ENCODE results near the gene TXNL1. TPM values are rescaled to one million over a fixed set of nuclear protein-coding genes. Genes with fewer than 3 reads are reported as not detected.
"Not testable (repeated sequence)": the region's sequence is repeated elsewhere in the genome, so short reads cannot be mapped to it uniquely, and the experiment has no call there.

The TXNL1 gene
- total RNA-seq, 1 experiment from 2014 or later: 75.8 TPM

- TF ChIP-seq EZH2phosphoT487 (IDR thresholded peaks at IDR 0.05; ENCODE audit: borderline replicate concordance, low read length): no peak
- no peak for TF ChIP-seq CTCF (conservative IDR thresholded peaks at IDR 0.05; ENCODE audit: low read depth, low read length)
- TF ChIP-seq EZH2 (IDR thresholded peaks at IDR 0.05; ENCODE audit: low read length, unreplicated experiment): no peak
- ATAC-seq (no peak), DNase-seq (no peak)
- H3K9me3 ChIP-seq (ENCODE audit: low read length): no peaks in the 10 kb centered on the region
- H3K9ac ChIP-seq (ENCODE audit: low read length): no peak overlapping the region
- H3K9me2 ChIP-seq (replicated peaks; ENCODE audit: low read length): no peaks in the 10 kb centered on the region
- no peak overlapping the region for H3K4me2 ChIP-seq (ENCODE audit: low read length)
- H3K79me2 ChIP-seq (ENCODE audit: low read length): peaks cover 55% of the 10 kb centered on the region
- H3K4me1 ChIP-seq (ENCODE audit: insufficient read depth, low read length): no peaks in the 10 kb centered on the region
- H3K27ac ChIP-seq (ENCODE audit: low read length): no peak overlapping the region
- ChIA-PET CTCF (no interaction called here), POLR2A (ENCODE audit: unreplicated experiment) (no interaction called here)
- H4K20me1 ChIP-seq (ENCODE audit: low read length): no peaks in the 10 kb centered on the region
- H3K36me3 ChIP-seq (ENCODE audit: low read depth, low read length): no peaks in the 10 kb centered on the region
- H3K27me3 ChIP-seq (ENCODE audit: low read length): no peaks in the 10 kb centered on the region
- H3F3A ChIP-seq (ENCODE audit: low read length, unreplicated experiment): no peaks in the 10 kb centered on the region
- intact Hi-C loops (cut with micrococcal nuclease): no loop called here
- no peak overlapping the region for H3K4me3 ChIP-seq (ENCODE audit: low read length)
- no TSS peak for BruUV-seq (replicated peaks)
- no peak overlapping the region for H2AFZ ChIP-seq (ENCODE audit: low read length)
Measured at GRCh38 chr18:56658261-56658660, 19.9 kb upstream of the TXNL1 start.

- H3K9ac ChIP-seq (ENCODE audit: low read length); H3F3A ChIP-seq (ENCODE audit: low read length, unreplicated experiment); H2AFZ ChIP-seq (ENCODE audit: low read length); H3K27me3 ChIP-seq (ENCODE audit: low read length); DNase-seq; H3K36me3 ChIP-seq (ENCODE audit: low read depth, low read length); ATAC-seq; CTCF ChIA-PET; H3K4me3 ChIP-seq (ENCODE audit: low read length); H3K4me2 ChIP-seq (ENCODE audit: low read length); intact Hi-C loops (cut with micrococcal nuclease); BruUV-seq (replicated peaks); H4K20me1 ChIP-seq (ENCODE audit: low read length); H3K9me2 ChIP-seq (replicated peaks; ENCODE audit: low read length); POLR2A ChIA-PET (ENCODE audit: unreplicated experiment); H3K27ac ChIP-seq (ENCODE audit: low read length); H3K9me3 ChIP-seq (ENCODE audit: low read length): not testable (repeated sequence)
- H3K79me2 ChIP-seq (ENCODE audit: low read length): peaks cover 60% of the 10 kb centered on the region
- peaks cover 13% of the 10 kb centered on the region for H3K4me1 ChIP-seq (ENCODE audit: insufficient read depth, low read length)
Measured at GRCh38 chr18:56654280-56654679, 15.9 kb upstream of the TXNL1 start.

GRCh38 chr18:56652802-56653201 lies 14.4 kb upstream of the TXNL1 start:
- CTCF ChIA-PET: no interaction called here
- BruUV-seq (replicated peaks): no TSS peak
- 0 out of 2 replicates have a peak overlapping the region, but pooled peaks have one; percentile 99 for H3K4me3 ChIP-seq (ENCODE audit: low read length)
- intact Hi-C loops (cut with micrococcal nuclease): no loop called here
- POLR2A ChIA-PET (ENCODE audit: unreplicated experiment): no interaction called here
- ATAC-seq (no peak), DNase-seq (no peak)
- H3K79me2 ChIP-seq (ENCODE audit: low read length): peaks cover 55% of the 10 kb centered on the region
- H3K9me3 ChIP-seq (ENCODE audit: low read length): no peaks in the 10 kb centered on the region
- TF ChIP-seq EZH2phosphoT487 (IDR thresholded peaks at IDR 0.05; ENCODE audit: borderline replicate concordance, low read length) (no peak), CTCF (conservative IDR thresholded peaks at IDR 0.05; ENCODE audit: low read depth, low read length) (no peak), EZH2 (IDR thresholded peaks at IDR 0.05; ENCODE audit: low read length, unreplicated experiment) (no peak)
- H3K9ac ChIP-seq (ENCODE audit: low read length): no peak overlapping the region
- peak overlapping the region; percentile 93 for H3K4me2 ChIP-seq (ENCODE audit: low read length)
- no peaks in the 10 kb centered on the region for H4K20me1 ChIP-seq (ENCODE audit: low read length)
- H3F3A ChIP-seq (ENCODE audit: low read length, unreplicated experiment): no peaks in the 10 kb centered on the region
- H3K27ac ChIP-seq (ENCODE audit: low read length): no peak overlapping the region
- H3K36me3 ChIP-seq (ENCODE audit: low read depth, low read length): no peaks in the 10 kb centered on the region
- H2AFZ ChIP-seq (ENCODE audit: low read length): no peak overlapping the region
- no peaks in the 10 kb centered on the region for H3K9me2 ChIP-seq (replicated peaks; ENCODE audit: low read length)
- no peaks in the 10 kb centered on the region for H3K27me3 ChIP-seq (ENCODE audit: low read length)
- peaks cover 13% of the 10 kb centered on the region for H3K4me1 ChIP-seq (ENCODE audit: insufficient read depth, low read length)
